Activated CD8-positive, alpha-beta memory T cell treated with anti-CD3 and anti-CD28 coated beads, Interleukin-2, amount 50 U/mL, for 4 hours (primary cell): Measurements from ENCODE around the gene GINS2.

ENCODE experiments used
- DNase-seq: peaks from one replicate; pipeline ENCODE4 v3.0.0-alpha.2; 2020

The GINS2 gene

DNA sequence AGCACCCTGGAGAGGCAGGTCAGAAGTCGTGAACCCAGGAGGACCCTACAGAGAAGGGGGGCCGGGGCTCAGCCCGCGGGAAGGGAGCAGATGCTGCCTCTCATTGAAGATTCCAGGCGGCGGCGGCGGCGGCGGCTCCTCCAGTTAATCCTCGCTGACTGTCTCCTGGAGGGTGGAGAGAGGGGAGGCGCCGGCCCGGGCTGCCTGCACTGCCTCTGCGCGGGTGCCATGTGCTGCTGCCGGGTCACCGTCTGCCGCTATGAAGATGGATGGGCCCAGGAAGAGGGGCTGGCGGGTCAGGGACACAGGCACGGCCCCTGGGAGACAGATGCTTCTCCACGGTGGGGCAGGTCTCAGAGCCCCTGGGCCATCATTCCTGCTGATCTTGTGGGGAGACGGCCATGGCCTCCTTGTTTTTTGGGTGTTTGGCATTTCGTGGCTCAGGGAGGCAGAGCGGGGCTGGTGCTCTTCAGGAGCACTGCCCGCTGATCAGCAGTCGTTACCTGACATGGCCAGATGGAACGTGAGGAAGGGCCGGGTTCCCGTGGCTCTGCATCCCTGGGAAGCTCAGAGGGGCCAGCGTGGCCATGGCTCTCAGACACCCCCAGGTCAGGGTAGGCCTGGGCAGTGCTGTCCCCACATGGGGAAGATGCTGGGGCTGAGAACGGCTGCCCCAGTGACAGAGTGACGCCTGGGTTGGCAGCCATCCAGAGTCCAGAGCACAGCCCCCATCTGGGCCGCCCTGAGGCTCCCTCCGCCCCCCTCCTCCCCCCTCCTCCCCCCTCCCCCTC, 36.1 kb downstream of the GINS2 start:
- DNase-seq = no peak

DNA sequence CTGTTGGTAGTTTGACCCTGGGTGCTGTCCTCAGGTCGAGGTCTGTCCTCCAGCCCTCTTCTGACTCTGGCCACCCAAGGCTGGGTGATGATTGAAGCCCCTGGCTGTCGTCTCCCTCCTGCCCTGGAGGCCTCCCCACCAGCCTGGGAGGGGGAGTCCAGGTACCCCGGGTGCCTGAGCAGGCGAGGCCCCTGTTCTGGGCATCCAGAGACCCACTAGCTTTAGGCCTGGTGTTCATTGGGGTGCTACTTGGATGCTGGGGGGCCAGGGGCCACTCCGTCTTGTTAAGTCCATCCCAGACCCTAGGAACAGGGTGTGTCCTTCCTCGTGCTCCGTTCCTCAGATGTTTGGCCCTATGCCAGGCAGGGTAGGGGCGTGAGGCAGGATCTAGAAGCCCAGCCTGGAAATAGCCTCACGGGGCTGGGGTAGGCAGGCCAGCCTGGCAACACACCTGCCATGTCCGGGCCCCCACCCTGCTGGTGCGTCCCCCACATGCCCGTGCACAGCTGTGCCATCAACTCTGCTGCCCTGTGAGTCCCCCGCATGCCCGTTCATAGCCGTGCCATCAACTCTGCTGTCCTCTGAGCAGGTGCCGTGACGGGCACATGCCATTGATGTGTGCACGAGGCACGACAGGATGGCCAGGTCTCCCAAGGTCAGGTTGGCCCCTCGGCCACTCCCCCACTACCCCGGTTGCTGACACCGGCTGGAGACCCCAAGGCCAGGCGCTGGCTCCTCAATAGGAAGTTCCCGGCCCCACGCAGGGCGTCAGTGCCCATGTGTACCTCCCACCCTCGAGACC, 36.9 kb downstream of the GINS2 start:
- DNase-seq = no peak

DNA sequence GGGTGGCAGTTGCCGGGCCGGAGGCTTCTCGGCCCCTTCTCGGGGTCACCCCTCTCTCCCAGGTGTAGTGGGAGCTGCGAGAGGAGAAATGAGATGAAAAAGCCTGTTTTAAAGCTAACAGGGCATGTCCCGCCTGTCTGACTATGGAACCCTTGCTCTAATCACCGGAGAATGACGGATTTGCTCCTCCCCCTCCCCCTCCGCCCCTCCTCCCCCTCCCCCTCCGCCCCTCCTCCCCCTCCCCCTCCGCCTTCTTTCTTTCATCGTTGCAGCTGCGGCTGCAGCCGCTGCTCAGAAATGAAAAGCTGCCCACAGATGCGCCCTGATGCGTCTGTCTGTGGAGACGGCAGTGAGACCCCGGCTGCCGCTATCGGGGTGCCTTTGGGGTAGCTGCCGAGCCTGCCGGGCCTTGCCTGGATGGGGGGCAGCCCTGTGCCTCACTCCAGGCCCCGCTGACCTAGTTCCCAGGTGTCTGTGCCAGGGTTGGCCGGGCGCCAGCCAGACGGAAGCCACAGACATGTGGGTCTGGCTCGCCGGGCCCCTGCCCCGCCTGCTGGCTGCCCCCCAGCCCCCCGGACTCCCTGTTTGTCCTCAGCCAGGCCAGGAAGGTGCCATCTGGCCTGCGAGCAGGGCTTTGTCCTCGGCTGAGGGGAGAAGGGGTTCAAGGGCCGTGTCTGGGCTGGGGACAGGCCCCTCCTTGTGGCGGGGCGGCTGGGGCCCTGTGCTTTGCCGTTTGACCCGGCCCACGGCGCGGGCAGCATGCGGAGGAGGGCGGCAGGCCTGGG, 37.7 kb downstream of the GINS2 start:
- DNase-seq = no peak

DNA sequence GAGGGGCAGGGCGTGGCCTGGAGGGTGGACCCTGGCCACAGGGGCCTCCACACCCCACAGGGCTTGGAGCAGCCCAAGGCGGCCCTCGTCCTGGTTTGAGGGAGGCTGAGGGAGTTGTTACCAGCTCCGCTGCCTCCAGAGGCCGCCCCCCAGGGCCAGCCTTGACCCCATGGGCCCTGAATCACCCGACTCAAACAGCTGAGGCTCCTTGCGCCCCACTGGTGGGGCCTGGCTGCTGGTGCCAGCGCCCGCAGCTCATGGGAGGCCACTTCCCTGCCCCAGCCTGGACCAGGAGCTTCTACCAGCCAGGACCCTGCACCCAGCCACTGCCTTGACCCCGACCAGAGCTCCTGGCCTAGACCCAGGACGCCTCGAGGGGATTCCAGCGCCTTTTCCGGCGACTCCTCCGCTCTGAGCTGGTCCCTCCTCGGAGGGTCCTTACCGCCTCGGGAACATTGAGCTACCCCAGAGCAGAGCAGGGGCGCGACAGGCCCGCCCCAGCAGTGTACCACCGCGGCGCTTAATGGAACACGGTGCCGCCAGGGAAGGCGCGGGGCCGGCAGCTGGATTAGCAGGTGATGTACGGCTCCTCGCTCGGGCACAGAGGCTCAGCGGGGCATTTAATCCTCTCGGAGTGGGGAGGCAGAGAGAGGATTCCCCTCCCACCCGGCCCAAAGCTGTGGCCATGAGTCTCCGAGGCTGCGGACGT, 38.5 kb downstream of the GINS2 start:
- DNase-seq = no peak

DNA sequence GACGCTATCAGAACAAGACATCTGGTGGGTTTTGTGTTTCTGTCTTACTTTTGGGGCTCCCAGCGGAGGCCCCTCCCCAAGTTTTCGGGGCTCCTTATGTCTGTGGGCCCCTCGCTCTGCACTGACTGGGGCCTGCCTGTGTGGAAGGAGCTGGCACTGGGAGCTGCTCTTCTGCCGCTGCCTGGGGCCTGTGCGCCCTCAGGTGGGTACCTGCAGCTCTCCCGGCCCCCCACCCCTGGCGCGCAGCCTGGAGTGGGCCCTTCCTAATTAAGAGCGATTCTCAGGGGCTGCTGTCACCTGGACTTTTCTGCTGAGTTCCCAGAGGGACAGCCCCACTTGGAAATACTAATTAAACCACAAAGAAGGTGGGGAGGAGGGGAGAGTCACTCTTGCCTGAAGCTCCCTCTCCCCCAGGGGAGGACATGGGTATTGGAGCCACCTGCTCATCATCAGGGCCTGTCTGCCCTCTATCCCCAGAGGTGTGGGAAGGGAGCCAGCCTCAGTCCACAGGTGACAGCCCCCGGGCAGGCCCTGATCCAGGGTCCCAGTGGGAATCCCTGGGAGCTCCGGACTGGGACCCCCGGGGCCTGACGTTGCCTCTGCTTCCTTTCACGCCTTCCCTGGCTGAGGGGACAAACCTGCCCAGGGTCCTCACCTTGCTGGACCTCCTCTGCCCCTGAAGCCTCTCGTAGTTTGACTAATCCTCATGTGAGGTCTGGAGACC, 39.2 kb downstream of the GINS2 start:
- no peak for DNase-seq

DNA sequence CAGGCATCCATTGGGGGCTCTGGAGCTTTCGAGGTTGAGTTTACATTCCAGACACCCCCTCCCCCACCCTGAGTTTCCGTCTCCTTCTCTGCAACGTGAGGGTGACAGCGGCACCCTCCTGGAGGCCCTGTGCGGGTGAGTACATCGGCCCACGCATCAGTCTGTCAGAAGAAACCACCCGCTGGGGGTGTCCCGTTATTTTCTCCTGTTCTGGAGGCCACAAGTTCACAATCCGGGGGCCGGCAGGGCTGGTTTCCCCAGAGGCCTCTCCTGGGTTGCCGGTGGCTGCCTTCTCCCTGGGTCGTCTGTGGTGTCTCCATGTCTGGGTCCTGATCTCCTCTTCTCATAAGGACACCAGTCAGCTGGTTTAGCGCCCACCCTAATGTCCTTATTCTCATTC, 39.9 kb downstream of the GINS2 start:
- DNase-seq = no peak

DNA sequence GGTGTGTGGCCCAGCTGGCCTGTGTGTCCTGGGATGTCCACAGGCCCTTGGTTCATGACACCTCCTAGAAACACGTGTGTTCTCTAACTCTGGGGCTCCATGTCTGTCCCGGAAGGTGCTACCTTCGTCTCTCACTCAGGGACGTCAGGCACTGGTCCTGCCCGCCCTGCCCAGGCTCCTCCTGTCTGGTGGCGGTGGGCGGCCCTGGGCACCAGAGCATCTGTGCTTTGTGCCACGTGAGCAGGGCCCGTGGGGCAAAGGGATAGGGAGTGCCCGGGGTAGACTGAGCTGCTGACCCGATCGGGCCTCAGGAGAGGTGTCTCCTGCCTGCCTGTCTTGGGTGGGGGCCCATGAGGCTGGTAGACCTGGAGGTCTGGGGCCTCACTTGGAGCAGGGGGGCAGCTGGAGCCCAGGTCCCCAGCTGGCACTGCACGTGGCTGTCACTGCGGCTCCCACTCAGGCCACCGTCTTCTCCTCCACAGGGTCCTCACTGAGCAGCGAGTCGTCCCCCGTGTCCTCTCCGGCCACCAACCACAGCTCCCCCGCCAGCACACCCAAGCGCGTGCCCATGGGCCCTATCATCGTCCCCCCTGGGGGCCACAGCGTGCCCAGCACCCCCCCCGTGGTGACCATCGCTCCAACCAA, 40.6 kb downstream of the GINS2 start:
- no peak for DNase-seq

DNA sequence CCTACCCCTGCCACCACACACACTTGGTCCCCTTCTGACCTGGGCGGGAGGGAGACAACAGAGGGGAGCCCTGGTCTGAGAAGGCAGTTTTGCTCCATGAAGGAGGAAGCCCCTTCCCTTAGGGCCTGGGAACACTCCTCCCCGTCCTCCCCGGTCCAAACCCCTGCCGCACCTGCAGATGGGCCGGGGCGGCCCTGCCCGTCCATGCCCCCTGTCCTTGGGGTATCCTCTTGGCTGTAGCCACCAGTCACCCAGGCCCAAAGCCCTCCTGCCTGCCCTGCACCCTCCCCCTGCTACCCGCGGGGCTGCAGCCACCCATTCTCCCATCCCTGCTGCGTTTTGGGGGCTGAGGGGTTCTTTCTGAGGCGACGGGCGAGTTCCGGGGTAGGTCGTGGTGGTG, 41.8 kb downstream of the GINS2 start:
- no peak for DNase-seq

DNA sequence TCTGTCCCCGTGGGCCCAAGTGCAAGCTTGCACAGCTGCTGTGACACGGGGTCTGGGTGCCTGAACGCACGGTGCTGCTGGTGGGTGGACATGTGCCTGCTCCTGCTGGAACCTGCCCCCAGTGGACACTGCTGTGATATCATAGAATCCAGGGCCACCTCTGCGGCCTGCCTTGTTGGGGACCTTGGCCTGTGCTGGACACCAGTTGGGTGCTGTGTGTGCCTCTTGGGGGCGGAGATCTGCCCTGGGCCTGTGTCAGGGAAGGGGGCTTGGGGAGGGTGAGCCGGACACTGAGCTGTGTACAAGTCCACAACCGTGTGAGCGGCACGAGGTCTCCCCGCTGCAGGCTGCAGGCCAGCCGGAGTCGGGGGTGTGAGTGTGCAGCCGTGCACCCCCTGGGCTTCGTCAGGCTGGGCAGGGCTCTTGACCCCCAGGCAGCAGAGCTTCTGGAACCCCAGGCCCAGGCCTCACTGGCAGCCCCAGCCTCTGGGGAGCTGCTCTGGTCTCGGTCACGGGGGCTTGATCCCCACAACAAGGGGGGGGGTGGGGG, 42.3 kb downstream of the GINS2 start:
- DNase-seq = no peak

DNA sequence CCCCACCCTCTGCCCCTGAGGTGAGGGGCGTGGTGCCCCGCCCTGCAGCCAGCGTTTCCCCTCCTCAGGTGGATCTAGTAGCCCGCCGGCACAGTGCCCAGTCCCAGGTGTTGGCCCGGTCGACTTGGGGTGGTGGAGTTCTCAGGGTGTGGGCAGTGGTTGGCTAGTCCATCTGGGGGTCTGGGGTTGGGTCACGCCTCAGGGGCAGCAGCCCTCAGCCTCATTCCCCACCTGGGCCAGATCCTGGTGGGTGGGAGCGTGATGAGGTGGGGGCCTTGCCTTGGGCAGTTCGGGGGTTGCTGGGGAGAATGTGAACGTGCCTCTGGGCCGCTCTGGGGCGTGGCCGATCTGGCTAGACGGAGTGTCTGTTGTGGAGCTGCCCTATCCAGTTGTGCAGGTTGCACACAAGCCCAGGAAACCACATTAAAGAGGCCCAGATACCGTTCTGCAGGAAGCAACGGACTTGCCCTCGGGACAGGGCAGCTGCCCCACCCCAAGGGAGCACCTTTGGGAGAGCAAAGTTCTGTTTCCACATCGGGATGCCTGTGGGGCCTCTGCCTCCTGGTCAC, 43.6 kb downstream of the GINS2 start:
- DNase-seq = no peak

DNA sequence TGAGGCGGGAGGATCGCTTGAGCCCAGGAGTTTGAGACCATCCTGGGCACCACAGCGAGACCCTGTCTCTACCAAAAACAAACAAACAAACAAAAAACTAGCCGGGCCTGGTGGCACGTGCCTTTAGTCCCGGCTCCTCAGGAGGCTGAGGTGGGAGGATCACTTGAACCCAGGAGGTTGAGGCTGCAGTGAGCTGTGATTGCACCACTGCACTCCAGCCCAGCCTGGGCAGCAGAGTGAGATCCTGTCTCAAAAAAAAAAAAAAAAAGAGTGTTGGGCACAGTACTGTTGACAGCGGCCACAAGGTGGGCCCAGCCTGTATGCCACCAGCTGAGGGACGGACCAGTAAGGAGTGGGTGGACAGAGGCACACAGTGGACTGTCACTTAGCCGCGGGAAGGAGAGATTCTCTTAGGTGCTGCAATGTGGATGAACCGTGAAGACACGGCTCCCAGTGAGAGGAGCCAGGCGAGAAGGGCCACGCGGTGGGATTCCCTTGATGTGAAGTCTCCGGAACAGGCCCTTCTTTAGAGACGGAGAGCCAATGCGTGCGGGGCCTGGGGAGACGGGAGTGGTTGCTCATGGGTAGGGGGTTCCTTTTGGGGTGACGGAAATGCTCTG, 44.6 kb downstream of the GINS2 start:
- no peak for DNase-seq

DNA sequence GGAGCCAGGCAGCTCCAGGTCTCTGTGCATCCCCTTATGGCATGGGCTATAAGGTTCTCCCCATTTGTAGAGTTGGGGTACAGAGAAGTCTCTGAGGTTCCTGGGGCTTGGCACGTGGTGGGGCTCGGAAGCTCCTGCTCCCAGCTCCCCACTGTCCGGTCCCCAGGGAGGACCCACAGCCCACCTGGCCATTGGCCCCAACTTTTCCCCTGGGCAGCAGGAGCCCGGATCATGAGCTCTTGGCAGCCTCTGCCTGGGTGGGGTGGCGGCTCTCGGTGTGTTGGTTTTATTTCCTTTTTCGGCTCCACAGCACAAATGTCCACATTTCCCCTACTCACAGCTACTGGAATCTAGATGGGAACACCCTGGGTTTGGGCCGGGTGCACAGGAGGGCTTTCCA, 45.1 kb downstream of the GINS2 start:
- no peak for DNase-seq

DNA sequence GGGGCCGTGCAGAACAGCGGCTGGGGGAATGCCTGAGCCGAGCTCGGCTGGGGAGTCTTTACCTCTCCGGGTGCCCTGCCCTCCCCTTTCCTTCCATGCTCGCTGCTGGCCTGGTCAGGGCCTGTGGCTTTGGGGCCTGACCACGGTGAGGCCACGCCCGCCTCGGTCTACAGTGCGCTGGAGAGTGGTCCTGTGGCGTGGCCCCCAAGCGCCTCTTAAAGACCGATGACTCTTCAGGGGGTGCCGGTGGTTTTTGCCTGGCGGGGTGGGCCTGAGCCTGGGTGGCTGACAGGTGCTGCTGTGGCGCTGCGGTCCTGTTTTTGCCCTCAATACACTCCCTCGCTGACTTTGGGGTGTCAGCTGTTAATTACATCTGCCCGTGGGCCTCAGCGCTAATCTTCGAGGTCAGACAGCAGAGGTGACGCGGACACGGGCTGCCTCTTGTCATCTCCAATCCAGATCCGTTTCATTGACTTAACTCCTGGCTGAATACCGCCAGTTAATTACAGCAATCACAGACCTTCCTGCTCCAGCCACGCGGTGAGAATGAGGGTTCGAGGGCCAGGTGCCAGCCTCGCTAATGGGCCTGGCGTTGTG, 45.9 kb downstream of the GINS2 start:
- no peak for DNase-seq

DNA sequence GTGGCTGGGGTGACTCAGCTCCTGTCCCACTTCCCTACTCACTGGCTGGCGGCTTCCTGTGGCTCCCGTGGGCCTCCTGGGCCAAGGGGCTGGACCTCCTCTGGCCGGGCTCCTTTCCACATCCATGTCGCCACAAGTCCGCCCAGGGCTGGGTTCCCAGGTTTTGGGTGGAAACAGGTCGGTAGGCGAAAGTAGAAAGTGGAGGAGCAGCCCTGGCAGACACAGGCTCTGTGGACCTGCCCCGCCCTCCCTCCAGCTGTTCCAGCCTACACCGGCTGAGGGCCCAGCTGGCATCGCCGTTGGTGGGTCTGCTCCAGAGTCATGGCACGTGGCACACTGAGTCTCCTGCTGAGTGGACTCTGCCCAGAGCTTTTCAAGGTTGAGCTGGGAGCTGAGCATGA, 47.0 kb downstream of the GINS2 start:
- DNase-seq = no peak

DNA sequence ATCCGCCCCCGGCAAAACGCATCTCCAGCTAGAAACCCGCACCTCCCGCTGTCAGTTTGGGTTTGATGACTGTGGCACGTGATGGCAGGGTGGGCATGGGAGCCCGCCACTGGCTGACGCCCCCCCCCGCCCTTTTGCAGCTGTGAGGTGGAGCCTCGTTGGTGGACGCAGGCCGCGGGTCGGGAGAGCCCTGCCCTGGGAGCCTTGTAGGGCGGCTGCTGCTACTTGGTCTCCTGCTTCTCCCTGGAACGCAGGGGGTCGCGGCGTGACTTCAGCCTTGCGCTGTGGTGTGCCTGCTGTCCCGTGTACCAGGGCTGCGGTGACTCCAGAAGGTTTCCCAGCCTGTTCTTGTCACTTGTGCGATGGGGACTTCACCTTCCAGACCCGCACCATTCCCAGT, 47.4 kb downstream of the GINS2 start:
- no peak for DNase-seq

DNA sequence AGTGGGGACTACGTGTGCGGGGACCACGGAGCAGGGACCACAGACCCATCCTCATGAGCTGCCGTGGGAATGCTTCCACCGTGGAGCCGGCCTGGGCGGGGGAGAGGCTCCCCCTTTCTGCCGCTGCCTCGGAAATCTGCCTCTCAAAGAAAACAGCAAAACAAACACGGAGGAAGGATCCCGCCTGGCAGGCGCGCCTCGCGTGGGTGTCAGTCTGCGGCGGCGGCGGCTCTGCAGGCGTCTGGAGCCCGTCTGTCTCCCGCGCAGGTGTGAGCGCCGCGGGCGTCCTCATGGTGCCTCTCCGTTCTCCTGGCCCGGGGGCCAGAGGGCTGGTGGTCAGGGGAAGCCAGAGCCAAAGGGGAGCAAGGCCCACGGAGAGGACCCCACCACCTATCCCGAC, 48.2 kb downstream of the GINS2 start:
- DNase-seq = no peak

DNA sequence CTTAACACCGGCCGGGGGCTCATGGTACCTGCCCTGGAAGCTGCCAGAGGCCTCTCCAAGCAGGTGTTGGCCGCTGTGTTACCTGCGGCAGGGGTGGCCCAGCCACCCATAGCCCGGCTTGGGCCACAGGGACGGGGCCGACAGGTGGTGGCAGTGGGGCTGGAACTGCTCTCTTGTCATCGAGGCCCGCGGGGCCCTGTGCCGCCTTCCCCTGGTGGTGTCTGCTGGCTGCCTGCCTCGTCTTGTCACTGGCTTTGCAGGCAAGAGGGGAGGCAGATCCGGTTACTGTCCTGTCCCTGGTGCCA, 48.5 kb downstream of the GINS2 start:
- DNase-seq = no peak

DNA sequence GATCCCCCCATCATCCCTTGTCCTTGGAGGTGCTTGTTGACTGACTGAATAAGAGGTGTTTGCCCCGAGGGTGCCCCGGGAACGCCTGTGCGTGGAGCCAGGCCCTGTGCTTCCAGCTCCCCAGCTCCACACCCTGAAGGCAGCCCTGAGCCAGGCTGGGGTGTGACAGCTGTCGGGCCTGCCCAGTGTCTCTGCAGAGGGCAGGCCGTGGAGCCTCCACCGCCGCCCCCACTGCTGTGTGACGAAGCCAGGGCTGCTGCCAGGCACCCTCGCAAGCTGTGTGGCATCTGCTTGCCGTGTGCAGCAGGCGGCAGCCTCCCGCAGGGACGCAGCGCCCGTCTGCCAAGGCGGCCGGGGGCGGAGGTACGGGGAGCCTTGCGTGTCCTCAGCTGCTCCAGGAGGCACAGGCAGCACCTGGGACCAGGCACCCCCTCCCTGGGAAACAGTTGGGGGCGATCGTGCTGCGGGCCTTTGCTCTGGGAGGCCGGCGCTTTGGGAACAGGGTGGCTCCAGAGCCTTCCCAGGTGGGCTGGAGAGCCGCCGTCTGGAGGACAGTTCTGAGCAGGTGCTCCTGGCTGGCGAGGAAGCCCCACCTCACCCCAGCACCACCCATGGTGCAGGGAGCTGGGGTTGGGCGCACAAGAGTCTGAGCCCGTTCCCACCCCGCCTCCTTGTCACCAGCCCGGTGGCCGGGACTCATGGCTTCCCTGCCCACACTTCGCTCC, 49.1 kb downstream of the GINS2 start:
- no peak for DNase-seq

DNA sequence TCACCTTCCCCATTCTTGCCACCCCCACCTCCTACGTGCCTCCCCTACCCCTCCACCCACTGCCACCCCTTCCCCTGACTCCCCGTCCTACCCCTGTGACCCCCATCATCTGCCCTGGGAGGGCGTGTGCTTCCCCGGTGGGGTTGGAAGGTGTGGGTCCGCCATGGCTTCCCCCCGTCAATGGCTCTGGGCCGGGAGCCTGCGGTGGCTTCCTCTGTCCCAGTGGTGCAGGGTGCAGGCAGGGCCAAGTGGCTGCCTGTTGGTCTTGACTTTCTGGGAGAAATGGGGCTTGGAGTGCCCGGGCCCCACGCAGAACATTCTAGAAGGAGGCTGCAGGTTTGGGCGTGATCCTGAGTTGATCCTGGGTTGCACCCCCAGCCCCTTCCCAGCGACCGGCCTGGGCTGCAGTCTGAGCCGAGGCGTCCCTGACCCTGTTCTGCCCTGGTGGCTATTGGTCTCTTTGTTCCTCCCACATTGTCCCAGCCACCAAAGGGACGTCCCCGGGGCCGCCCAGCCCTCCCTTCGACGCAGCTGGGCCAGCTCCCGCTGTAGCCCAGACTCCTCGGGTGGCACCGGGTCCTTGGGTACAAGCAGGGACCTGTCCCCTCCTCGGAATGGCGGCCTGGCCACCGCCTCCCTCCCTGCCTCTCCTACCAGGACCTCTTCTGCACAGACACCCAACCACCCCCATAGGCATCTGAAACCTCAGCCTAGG, 49.9 kb downstream of the GINS2 start:
- DNase-seq = no peak
